ENCODE results near the gene NCAM2.
A peak's percentile ranks its signal among the peaks of the same experiment; 100 is the strongest.

NCAM2 gene

GRCh38 chr21:21231913-21232312, 233.7 kb downstream of the NCAM2 start:
- no peak for DNase-seq

DNA sequence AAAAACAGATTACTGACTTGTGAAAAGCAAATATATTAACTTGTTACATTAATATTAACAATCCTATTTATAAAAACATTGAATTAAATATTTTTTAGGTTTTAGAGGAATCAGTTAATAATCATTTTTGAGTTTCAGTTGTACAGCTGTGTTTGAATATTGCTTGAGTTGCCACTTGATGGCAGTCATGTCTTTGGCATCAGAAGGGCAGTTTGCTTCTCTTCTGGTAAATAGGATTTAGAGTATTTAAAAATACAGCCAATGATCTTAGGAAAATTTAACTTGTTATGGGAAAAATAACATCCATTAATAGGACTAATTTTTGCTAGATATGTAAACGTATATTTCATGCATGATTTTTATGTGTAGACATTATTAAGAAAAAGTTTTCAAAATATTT, 234.1 kb downstream of the NCAM2 start:
- peak; percentile 33 for DNase-seq

DNA sequence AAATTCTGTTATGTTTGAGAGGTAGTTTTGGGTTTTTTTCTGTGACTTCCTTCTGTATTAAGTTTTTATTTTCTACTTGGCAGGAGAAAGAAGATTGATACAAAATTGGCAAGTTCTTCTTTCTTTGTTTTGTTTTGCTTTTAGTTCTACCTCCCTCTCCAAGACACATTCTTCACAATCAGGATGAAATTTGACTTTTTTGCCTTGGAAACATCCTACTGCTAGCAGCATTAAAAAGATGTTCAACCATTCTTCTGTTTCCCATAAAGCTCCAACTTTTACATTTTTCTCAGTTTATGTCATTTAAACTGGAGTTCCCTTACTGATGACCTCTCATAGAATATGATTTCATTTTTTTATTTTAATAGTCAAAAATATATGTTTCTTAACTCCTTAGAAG, 234.8 kb downstream of the NCAM2 start:
- no peak for DNase-seq

DNA sequence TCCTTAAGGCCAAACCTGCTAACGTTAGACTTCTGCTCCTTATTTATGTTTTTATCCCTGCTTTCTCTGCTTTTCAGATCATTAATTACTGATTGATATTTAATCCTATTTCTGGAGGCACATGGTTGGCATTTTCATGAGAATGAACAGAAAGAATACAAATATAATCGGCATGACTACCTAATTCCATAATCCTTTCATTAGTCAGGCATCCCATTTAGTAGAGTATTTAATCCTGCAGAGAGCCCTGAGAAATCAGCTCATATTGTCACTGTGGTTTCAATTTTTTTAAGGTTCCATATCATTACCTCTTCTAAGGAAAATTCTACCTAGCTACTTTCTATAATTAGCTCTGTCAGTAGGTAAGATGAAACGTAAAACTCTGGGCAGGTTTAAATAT, 238.8 kb downstream of the NCAM2 start:
- DNase-seq, result no peak

GRCh38 chr21:21238629-21239400, 240.6 kb downstream of the NCAM2 start:
- DNase-seq, result no peak

- DNase-seq, result no peak
Measured at GRCh38 chr21:21241391-21241790, 243.2 kb downstream of the NCAM2 start.

- no peak for DNase-seq
Measured at GRCh38 chr21:21246007-21246406, 247.8 kb downstream of the NCAM2 start.

GRCh38 chr21:21247424-21247823, 249.2 kb downstream of the NCAM2 start:
- DNase-seq, result no peak

GRCh38 chr21:21262048-21262447, 263.8 kb downstream of the NCAM2 start:
- no peak for DNase-seq

GRCh38 chr21:21268061-21268471, 269.9 kb downstream of the NCAM2 start:
- DNase-seq, result no peak

- no peak for DNase-seq
Measured at GRCh38 chr21:21268885-21269284, 270.7 kb downstream of the NCAM2 start.

DNA sequence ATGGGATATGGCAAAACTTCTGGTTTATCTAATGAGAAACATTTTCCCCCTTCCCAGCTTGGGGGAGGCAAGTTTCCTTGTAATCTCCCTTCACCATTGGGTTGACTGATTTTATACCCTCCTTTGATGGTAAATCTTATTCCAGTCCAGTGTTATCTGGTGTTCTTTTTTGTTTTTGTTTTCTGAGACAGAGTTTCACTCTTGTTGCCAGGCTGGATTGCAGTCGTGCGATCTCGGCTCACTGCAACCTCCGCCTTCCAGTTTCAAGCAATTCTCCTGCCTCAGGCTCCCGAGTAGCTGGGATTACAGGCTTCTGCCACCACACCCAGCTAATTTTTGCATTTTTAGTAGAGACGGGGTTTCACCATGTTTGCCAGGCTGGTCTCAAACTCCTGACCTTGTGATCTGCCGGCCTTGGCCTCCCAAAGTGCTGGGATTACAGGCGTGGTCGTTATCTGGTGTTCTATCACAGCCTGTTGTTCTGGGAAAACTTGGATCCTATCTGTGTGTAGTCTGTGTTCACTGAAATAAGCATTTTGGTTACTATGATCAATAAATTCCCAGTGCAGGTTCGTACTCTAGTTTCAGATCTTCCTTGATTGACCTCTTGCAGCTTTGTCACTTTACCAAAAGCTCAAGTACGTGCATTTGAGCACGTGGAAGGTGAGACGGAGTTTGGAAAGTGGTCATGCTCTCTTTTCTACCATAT, 281.1 kb downstream of the NCAM2 start:
- no peak for DNase-seq

DNA sequence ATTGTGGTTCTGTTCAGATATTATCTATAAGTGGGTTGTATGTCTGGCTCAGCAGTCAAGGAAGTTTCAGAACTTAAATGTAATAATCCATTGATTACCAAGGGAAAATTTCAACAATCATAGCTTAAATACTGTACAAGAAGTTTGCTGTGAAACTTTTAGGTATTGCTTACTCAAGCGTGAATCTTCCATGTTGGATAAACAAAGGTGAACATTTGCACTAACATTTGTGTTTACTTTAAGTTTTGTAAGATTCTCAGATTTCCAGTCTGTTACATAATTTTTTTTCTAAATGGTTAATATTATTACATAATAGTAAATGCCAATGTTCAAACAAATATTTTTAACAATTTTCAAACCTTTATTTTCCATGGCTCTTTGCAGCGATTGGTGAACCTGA, 285.6 kb downstream of the NCAM2 start:
- DNase-seq, result no peak

DNA sequence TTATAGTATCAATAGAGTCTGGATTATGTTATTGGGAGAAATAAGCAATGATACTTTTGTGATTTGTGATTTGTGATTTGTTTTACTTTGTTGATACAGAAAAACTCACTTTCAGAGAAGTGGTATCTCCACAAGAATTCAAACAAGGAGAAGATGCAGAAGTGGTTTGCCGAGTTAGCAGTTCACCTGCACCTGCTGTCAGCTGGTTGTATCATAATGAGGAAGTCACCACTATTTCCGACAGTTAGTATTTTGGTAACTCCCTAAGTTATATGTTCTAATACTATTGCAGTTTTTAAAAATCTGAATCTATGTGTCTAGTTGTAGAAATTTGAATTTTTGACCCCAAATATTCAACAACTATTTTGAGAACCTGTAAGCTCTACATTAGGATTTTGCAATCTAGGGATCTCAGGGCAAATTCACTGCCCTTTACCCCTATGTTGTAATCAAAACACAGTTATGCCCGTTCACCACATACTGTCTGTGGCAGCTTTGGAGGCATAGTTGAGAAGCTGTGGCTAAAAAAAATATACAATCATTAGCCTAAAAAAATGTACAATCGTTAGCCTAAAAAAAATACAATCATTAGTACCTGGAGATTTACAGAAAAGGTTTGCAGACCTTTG, 288.1 kb downstream of the NCAM2 start:
- DNase-seq, result peak; percentile 60

- no peak for DNase-seq
Measured at GRCh38 chr21:21290751-21291150, 292.5 kb downstream of the NCAM2 start.

- DNase-seq, result no peak
Measured at GRCh38 chr21:21291883-21292569, 293.8 kb downstream of the NCAM2 start.

- DNase-seq, result no peak
Measured at GRCh38 chr21:21295303-21295702, 297.1 kb downstream of the NCAM2 start.

GRCh38 chr21:21297211-21297610, 299.0 kb downstream of the NCAM2 start:
- DNase-seq, result no peak

DNA sequence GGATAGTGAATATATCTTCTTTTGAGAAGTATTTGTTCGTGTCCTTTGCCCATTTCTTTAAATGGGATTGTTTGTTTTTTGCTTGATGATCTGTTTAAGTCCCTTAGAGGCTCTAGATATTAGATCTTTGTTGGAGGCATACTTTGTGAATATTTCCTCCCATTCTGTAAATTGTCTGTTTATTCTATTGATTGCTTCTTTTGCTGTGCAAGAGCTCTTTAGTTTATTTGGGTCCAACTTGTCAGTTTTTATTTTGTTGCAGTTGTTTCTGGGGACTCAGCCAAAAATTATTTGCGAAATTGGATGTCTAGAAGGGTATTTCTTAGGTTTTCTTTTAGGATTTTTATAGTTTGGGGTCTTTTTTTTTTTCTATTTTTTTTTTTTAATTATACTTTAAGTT, 302.8 kb downstream of the NCAM2 start:
- DNase-seq, result no peak

- DNase-seq, result no peak
Measured at GRCh38 chr21:21309510-21309909, 311.3 kb downstream of the NCAM2 start.

DNA sequence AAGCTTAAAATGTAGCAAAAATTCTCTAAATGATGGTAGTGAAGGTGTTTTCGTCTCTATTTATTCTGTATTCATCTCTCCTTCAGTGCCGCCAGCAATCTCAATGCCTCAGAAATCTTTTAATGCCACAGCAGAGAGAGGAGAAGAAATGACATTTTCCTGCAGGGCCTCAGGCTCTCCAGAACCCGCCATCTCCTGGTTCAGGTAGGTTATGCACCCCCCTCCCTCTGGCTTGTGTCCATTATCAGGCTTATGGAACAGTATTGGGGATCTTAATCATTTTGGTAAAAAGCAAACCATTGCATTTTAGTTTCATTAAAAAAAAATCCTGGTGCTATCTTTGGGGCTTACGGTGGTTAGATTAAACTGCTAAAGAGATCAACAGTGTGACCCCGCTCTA, 326.1 kb downstream of the NCAM2 start:
- no peak for DNase-seq

DNA sequence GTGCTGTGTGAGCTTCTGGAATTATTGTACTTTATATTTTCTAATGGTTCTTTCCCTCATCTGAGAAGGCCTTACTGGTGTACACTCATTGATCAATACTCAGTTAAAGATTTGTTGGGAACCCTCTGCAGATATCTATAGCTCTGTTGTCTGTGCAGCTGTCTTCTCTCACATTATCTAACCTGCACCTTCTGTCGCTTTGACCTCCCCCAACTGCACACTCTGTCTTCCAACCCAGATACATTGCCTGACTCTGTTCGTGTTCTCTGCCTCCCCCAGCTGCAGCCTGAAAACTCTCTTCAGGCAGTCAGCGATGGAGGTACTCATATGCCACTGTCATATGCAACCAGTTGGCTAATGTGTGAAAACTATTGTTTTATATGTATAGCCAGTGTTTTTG, 334.3 kb downstream of the NCAM2 start:
- no peak for DNase-seq

DNA sequence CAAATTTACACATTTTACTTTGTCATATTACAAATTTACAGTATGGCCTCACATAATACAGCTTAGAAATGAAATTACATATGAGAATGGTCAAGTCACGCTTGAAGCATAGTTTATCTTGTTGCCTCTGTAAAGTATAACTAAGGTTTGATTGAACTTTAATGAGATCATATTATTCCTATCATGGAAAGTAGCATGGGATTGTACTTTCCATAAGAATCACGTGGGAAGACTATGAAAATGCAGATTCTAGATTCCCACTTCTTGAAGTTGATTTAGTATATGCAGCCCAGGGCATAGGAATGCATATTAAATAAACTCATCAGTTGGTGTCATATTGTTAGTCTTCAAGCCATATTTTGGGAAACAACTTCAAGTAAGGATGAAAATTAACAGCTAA, 342.8 kb downstream of the NCAM2 start:
- no peak for DNase-seq

DNA sequence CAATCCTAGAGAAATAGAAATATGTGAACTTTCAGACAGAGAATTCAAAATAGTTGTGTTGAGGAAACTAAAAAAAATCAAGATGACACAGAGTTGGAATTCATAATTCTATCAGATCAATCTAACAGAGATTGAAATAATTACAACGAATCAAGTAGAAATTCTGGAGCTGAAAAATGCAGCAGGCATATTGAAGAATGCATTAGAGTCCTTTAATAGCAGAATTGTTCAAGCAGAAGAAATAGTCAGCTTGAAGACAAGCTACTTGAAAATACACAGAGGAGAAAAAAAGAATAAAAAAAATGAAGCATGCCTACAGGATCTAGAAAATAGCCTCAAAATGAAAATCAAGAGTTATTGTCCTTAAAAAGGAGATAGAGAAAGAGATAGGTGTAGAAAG, 347.1 kb downstream of the NCAM2 start:
- no peak for DNase-seq
